ENCODE measurements around the gene KIF3A.

KIF3A gene

GRCh38 chr5:132736853-132737833 is at the start of gene KIF3A:
KIF3A (minus strand) TSS chr5:132737546; CDS start chr5:132737419, 127 bp downstream.
- TF ChIP-seq, protein P1, sequence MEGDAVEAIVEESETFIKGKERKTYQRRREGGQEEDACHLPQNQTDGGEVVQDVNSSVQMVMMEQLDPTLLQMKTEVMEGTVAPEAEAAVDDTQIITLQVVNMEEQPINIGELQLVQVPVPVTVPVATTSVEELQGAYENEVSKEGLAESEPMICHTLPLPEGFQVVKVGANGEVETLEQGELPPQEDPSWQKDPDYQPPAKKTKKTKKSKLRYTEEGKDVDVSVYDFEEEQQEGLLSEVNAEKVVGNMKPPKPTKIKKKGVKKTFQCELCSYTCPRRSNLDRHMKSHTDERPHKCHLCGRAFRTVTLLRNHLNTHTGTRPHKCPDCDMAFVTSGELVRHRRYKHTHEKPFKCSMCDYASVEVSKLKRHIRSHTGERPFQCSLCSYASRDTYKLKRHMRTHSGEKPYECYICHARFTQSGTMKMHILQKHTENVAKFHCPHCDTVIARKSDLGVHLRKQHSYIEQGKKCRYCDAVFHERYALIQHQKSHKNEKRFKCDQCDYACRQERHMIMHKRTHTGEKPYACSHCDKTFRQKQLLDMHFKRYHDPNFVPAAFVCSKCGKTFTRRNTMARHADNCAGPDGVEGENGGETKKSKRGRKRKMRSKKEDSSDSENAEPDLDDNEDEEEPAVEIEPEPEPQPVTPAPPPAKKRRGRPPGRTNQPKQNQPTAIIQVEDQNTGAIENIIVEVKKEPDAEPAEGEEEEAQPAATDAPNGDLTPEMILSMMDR (conservative IDR thresholded peaks at IDR 0.05; ENCODE audit: low read depth, low read length) = no peak
- peak; percentile 73 for DNase-seq (ENCODE audit: low read depth)
- peak within 1 kb of the TSS; percentile 92 for H3K4me3 ChIP-seq (ENCODE audit: low read length)

DNA sequence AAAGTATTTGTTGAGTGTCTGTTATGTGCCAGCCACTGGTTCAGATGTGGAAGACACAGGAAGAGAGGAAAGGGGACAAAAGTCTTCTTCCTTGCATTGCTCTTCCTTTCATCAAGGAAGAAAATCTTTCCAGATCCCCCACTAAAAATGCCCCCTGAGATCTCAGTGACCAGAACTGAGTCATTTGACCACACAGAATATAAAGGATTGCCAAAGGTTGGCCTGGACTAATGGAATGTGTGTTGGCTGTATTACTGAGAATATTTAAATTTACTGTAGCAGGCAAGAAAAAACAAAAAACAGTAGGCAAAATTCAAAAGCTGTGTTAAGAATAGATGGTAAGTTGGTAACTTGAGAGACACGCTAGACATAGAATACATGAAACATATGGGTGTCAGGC is 49.7 kb upstream of the KIF3A start:
- TF ChIP-seq, protein P1 (conservative IDR thresholded peaks at IDR 0.05; ENCODE audit: low read depth, low read length) = no peak
- DNase-seq (ENCODE audit: low read depth) = no peak
- no peak overlapping the region for H3K4me3 ChIP-seq (ENCODE audit: low read length)

GRCh38 chr5:132785864-132786263 is 48.5 kb upstream of the KIF3A start:
- TF ChIP-seq, protein P1 (conservative IDR thresholded peaks at IDR 0.05; ENCODE audit: low read depth, low read length) = no peak
- H3K4me3 ChIP-seq (ENCODE audit: low read length) = no peak overlapping the region
- no peak for DNase-seq (ENCODE audit: low read depth)

GRCh38 chr5:132785365-132785764 is 48.0 kb upstream of the KIF3A start:
- DNase-seq (ENCODE audit: low read depth) = no peak
- TF ChIP-seq, protein P1 (conservative IDR thresholded peaks at IDR 0.05; ENCODE audit: low read depth, low read length) = no peak
- H3K4me3 ChIP-seq (ENCODE audit: low read length) = no peak overlapping the region

DNA sequence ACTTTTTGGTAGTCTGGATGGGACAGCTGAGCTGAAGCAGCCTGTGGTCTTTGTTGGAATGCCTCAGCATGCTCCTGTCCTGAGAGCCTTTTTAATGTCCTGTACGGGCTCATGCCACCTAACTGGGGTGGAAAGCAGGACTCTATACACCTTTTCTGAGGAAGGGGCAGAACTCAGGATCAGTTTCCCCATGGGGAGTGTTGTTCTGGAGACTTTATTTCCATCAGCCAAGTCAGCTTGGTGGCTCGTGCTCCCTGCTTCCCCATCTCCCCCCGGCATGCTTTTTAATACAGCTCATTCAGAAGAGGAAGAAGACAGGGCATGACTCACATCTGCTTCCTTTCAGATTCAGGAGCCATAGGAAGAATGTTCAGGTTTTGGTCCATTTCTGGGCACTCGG is 44.8 kb upstream of the KIF3A start:
- no peak for DNase-seq (ENCODE audit: low read depth)
- H3K4me3 ChIP-seq (ENCODE audit: low read length) = no peak overlapping the region
- TF ChIP-seq, protein P1 (conservative IDR thresholded peaks at IDR 0.05; ENCODE audit: low read depth, low read length) = no peak

DNA sequence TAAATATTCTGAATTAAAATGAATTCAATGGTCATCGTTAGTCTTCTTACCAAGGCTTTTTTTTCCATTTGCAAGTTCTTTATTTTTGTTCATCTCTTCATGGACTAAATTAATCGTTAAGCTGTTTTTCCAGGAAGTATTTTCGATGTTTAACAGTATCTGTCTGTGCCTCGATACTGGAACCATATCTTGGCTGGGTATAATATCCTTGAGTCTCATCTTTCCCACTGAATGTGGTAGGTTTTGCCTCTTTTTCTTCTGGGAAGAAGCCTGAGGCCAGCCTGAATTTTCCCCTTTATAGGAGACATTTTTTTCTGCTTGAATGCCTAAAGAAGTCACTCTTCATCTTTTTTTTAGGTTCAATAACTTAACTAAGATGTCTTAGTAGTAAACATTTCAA is 43.7 kb upstream of the KIF3A start:
- no peak overlapping the region for H3K4me3 ChIP-seq (ENCODE audit: low read length)
- no peak for DNase-seq (ENCODE audit: low read depth)
- TF ChIP-seq, protein P1 (conservative IDR thresholded peaks at IDR 0.05; ENCODE audit: low read depth, low read length) = no peak

GRCh38 chr5:132780577-132780976 is 43.2 kb upstream of the KIF3A start:
- H3K4me3 ChIP-seq (ENCODE audit: low read length) = no peak overlapping the region
- TF ChIP-seq, protein P1 (conservative IDR thresholded peaks at IDR 0.05; ENCODE audit: low read depth, low read length) = no peak
- no peak for DNase-seq (ENCODE audit: low read depth)
